Neuronal stem cell (in vitro differentiated cells): Measurements from ENCODE around the gene ZFPL1.
A peak's percentile ranks its signal among the peaks of the same experiment; 100 is the strongest.

Experiments used
- DNase-seq: peaks from one replicate; pipeline ENCODE4 v3.0.0-alpha.2; 2013; ENCODE audit warnings: low spot score
- H2AFZ ChIP-seq: one replicate; pipeline ENCODE4 v1.6.1; 2013; ENCODE audit warnings: mild to moderate bottlenecking, low read length, inconsistent platforms
- H2AK5ac ChIP-seq: 2 replicates; pipeline ENCODE4 v1.6.1; 2013; ENCODE audit warnings: low read depth, mild to moderate bottlenecking, inconsistent platforms, low read length, moderate library complexity, mixed read lengths
- H2BK120ac ChIP-seq: 2 replicates; pipeline ENCODE4 v1.6.1; 2013; ENCODE audit warnings: low read depth, mild to moderate bottlenecking, inconsistent platforms, low read length, moderate library complexity, mixed read lengths
- H2BK12ac ChIP-seq: one replicate; pipeline ENCODE4 v1.6.1; 2013; ENCODE audit warnings: low read length, inconsistent platforms
- H2BK15ac ChIP-seq: 2 replicates; pipeline ENCODE4 v1.6.1; 2013; ENCODE audit warnings: mild to moderate bottlenecking, low read length, inconsistent platforms, mixed read lengths
- H2BK5ac ChIP-seq: one replicate; pipeline ENCODE4 v1.6.1; 2013; ENCODE audit warnings: inconsistent platforms, mild to moderate bottlenecking, low read length, moderate library complexity
- H3K14ac ChIP-seq: one replicate; pipeline ENCODE4 v1.6.1; 2013; ENCODE audit warnings: low read length, inconsistent platforms
- H3K18ac ChIP-seq: 2 replicates; pipeline ENCODE4 v1.6.1; 2013; ENCODE audit warnings: low read length, inconsistent platforms
- H3K23ac ChIP-seq: 2 replicates; pipeline ENCODE4 v1.6.1; 2013; ENCODE audit warnings: low read depth, mild to moderate bottlenecking, mixed read lengths, low read length, inconsistent platforms; ENCODE audit not compliant: poor library complexity
- H3K27ac ChIP-seq: replicated peaks from 3 replicates; pipeline ENCODE4 v1.5.1; 2013; ENCODE audit warnings: low read length, inconsistent platforms
- H3K27me3 ChIP-seq, 3 experiments: 2 replicates each; pipeline ENCODE4 v1.6.1; 2013; ENCODE audit warnings: low read length in 3 of 3, mild to moderate bottlenecking in 2 of 3, inconsistent platforms in 1 of 3, low read depth in 1 of 3, mixed read lengths in 1 of 3, moderate library complexity in 1 of 3; ENCODE audit not compliant: control insufficient read depth in 3 of 3, insufficient read depth in 3 of 3
- H3K36me3 ChIP-seq, 2 donors: replicated peaks in 1 of 2; 2 replicates each; pipeline ENCODE4 v1.6.1; 2013; ENCODE audit warnings: low read length in 2 of 2; ENCODE audit not compliant: control insufficient read depth in 2 of 2, insufficient read depth in 2 of 2
- H3K4ac ChIP-seq: 2 replicates; pipeline ENCODE4 v1.6.1; 2013; ENCODE audit warnings: inconsistent platforms, mild to moderate bottlenecking, low read length, moderate library complexity
- H3K4me1 ChIP-seq, 2 donors: 1 replicate in 1 of 2; 2 replicates in 1 of 2; pipeline ENCODE4 v1.6.1; 2013; ENCODE audit warnings: low read length in 2 of 2, low read depth in 1 of 2; ENCODE audit not compliant: control insufficient read depth in 2 of 2, insufficient read depth in 1 of 2
- H3K4me2 ChIP-seq: one replicate; pipeline ENCODE4 v1.6.1; 2013; ENCODE audit warnings: mild to moderate bottlenecking, low read length, inconsistent platforms; ENCODE audit not compliant: insufficient read depth, poor library complexity, severe bottlenecking
- H3K4me3 ChIP-seq, 2 donors: 2 replicates each; pipeline ENCODE4 v1.5.1; 2013; ENCODE audit warnings: low read length in 2 of 2, mild to moderate bottlenecking in 2 of 2, inconsistent platforms in 1 of 2, moderate library complexity in 1 of 2
- H3K79me1 ChIP-seq: one replicate; pipeline ENCODE4 v1.6.1; 2013; ENCODE audit warnings: low read depth, mild to moderate bottlenecking, inconsistent platforms, low read length, moderate library complexity
- H3K9ac ChIP-seq: one replicate; pipeline ENCODE4 v1.6.1; 2013; ENCODE audit warnings: mild to moderate bottlenecking, low read depth, low read length, inconsistent platforms; ENCODE audit not compliant: poor library complexity
- H3K9me3 ChIP-seq, 2 donors: replicated peaks in 1 of 2; 2 replicates each; pipeline versions ENCODE3 to v1.6.1; 2013; ENCODE audit warnings: low read length in 2 of 2, mild to moderate bottlenecking in 2 of 2, inconsistent platforms in 1 of 2, low read depth in 1 of 2, mixed read lengths in 1 of 2, moderate library complexity in 1 of 2; ENCODE audit not compliant: control insufficient read depth in 2 of 2, insufficient read depth in 1 of 2
- H4K8ac ChIP-seq: one replicate; pipeline ENCODE4 v1.6.1; 2013; ENCODE audit warnings: low read depth, mild to moderate bottlenecking, inconsistent platforms, low read length, moderate library complexity
- H4K91ac ChIP-seq: one replicate; pipeline ENCODE4 v1.6.1; 2013; ENCODE audit warnings: low read length, low read depth, mild to moderate bottlenecking, inconsistent platforms; ENCODE audit not compliant: poor library complexity
- WGBS, 2 donors: extraction: QIAGEN DNeasy Blood & Tissue Kit; methylation state at CpG; one replicate each; pipeline ENCODE4 v1.1.7; 2013; ENCODE audit warnings: missing lambda C conversion rate in 2 of 2, mixed read lengths in 1 of 2; ENCODE audit not compliant: insufficient read length in 2 of 2, insufficient replicate concordance in 1 of 2; ENCODE audit errors: extremely low coverage in 2 of 2; 5-methylcytosine and 5-hydroxymethylcytosine counted together

ZFPL1 gene

DNA sequence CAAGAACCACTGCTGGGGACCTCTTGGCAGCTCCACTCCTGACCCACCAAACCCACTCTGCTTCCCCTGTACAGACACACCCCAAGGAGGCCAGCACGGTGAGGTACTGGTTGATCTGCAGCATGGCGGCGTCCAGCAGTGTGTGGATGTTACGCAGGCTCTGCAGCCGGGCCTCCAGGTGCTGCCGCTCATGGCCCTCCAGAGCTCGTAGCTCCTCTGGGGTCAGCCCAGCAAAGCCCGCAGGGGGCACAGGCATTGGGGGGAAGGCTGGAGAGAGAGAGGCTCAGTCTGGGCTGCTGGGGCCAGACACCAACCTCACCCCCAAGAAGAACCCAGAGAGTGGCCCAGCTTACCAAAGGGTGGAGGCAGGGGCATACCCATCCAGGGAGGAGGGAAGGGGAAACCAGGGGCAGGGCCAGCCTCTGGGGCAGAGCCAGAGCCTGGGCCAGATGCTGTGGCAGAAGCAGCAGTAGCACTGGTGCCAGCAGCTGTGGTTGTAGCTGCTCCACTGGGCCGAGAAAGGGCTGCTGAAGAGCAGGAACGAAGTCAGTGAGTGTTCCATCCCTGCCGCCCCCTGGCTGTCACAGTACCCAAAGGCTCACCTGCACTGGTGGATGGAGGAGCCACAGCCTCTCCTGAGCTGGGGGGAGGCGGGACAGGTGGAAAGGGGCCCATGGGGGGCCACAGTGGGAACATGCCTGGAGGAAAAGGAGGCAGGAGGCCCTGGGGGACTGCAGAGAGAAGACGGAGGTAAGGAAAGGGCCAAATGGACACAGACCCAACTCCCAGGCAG is 45.8 kb downstream of the ZFPL1 start:
- Histone ChIP-seq H2BK15ac (no peak overlapping the region), H4K8ac (peak overlapping the region; percentile 77), H2BK5ac (no peak overlapping the region), H2BK120ac (no peak overlapping the region), H3K27ac (no peak overlapping the region), H3K23ac (peak overlapping the region; percentile 47), H3K9ac (no peak overlapping the region), H2AFZ (no peak overlapping the region), H3K4ac (no peak overlapping the region), H2BK12ac (no peak overlapping the region), H3K4me1 (peaks cover 6 to 9% of the 10 kb centered on the region in 2 donors), H3K9me3 (no peaks in the 10 kb centered on the region), H3K4me2 (no peak overlapping the region), H3K14ac (no peak overlapping the region), H4K91ac (no peak overlapping the region), H3K36me3 (peaks cover 69 to 78% of the 10 kb centered on the region in 2 donors), H3K4me3 (no peak overlapping the region), H3K79me1 (peaks cover 18% of the 10 kb centered on the region), H3K27me3 (no peaks in the 10 kb centered on the region), H2AK5ac (no peak overlapping the region), H3K18ac (peak overlapping the region; percentile 39)
- no CpG with 5 or more reads among the region's 13 CpGs for WGBS, 2 donors
- DNase-seq: no peak

- H2BK5ac ChIP-seq: no peak overlapping the region
- H3K4me2 ChIP-seq: no peak overlapping the region
- H2BK120ac ChIP-seq: no peak overlapping the region
- no peak overlapping the region for H2BK12ac ChIP-seq
- H3K36me3 ChIP-seq: peaks cover 60 to 68% of the 10 kb centered on the region in 2 donors
- no peak overlapping the region for H4K91ac ChIP-seq
- no peak for DNase-seq
- H3K9ac ChIP-seq: no peak overlapping the region
- no peaks in the 10 kb centered on the region for H3K27me3 ChIP-seq
- WGBS, 2 donors: no CpG with 5 or more reads among the region's 19 CpGs
- H2AFZ ChIP-seq: no peak overlapping the region
- no peak overlapping the region for H2AK5ac ChIP-seq
- H3K79me1 ChIP-seq: peaks cover 18% of the 10 kb centered on the region
- no peak overlapping the region for H3K18ac ChIP-seq
- no peak overlapping the region for H3K4ac ChIP-seq
- no peak overlapping the region for H3K27ac ChIP-seq
- H3K4me1 ChIP-seq: peaks cover 9 to 12% of the 10 kb centered on the region in 2 donors
- no peak overlapping the region for H4K8ac ChIP-seq
- no peak overlapping the region for H3K23ac ChIP-seq
- H3K14ac ChIP-seq: no peak overlapping the region
- H2BK15ac ChIP-seq: no peak overlapping the region
- H3K4me3 ChIP-seq: no peak overlapping the region
- no peaks in the 10 kb centered on the region for H3K9me3 ChIP-seq
Measured at GRCh38 chr11:65130631-65131416, 46.8 kb downstream of the ZFPL1 start.

- Histone ChIP-seq H3K27ac (no peak overlapping the region), H3K14ac (no peak overlapping the region), H2BK15ac (no peak overlapping the region), H3K4me2 (no peak overlapping the region), H2AFZ (no peak overlapping the region), H3K4me1 (peaks cover 9 to 13% of the 10 kb centered on the region in 2 donors), H2BK5ac (no peak overlapping the region), H3K4me3 (no peak overlapping the region), H3K4ac (no peak overlapping the region), H3K36me3 (peaks cover 57 to 63% of the 10 kb centered on the region in 2 donors), H3K9me3 (no peaks in the 10 kb centered on the region), H3K9ac (no peak overlapping the region), H4K91ac (no peak overlapping the region), H3K27me3 (no peaks in the 10 kb centered on the region), H4K8ac (no peak overlapping the region), H3K79me1 (peaks cover 18% of the 10 kb centered on the region), H3K23ac (no peak overlapping the region), H2AK5ac (no peak overlapping the region), H2BK120ac (no peak overlapping the region), H2BK12ac (no peak overlapping the region), H3K18ac (no peak overlapping the region)
- WGBS, 2 donors: no CpG with 5 or more reads among the region's 3 CpGs
- DNase-seq: no peak
Measured at GRCh38 chr11:65131417-65131776, 47.4 kb downstream of the ZFPL1 start.

DNA sequence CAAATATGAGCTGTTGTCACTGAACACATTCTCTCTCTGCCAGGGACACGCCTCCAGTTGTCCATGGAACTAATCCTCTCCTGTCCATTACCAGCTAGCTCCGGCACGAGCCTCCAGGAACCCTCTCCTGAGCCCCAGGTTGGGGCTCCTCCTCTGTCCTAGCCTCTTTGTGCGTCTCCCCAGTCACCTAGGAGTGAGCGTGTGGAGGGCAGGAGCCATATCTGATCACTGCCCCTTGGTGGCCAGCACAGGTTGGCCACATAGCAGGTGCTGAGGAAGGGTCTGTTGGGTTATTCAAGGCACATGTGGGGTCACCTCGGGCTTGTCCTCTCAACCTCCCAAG is 47.8 kb downstream of the ZFPL1 start:
- H2BK5ac ChIP-seq: no peak overlapping the region
- no peak overlapping the region for H3K4me2 ChIP-seq
- no peak overlapping the region for H2BK15ac ChIP-seq
- H4K8ac ChIP-seq: no peak overlapping the region
- H3K27me3 ChIP-seq: no peaks in the 10 kb centered on the region
- no peak overlapping the region for H2AFZ ChIP-seq
- no peak overlapping the region for H3K9ac ChIP-seq
- no peak overlapping the region for H2BK12ac ChIP-seq
- peaks cover 9 to 13% of the 10 kb centered on the region in 2 donors for H3K4me1 ChIP-seq
- no peak overlapping the region for H2AK5ac ChIP-seq
- no CpG with 5 or more reads among the region's 6 CpGs for WGBS, 2 donors
- no peak overlapping the region for H3K4ac ChIP-seq
- no peak overlapping the region for H3K14ac ChIP-seq
- peaks cover 53 to 58% of the 10 kb centered on the region in 2 donors for H3K36me3 ChIP-seq
- no peak overlapping the region for H2BK120ac ChIP-seq
- H3K18ac ChIP-seq: no peak overlapping the region
- DNase-seq: no peak
- H3K27ac ChIP-seq: no peak overlapping the region
- H4K91ac ChIP-seq: no peak overlapping the region
- peak overlapping the region; percentile 45 for H3K23ac ChIP-seq
- no peaks in the 10 kb centered on the region for H3K9me3 ChIP-seq
- no peak overlapping the region for H3K4me3 ChIP-seq
- H3K79me1 ChIP-seq: peaks cover 18% of the 10 kb centered on the region
